Smooth muscle cell (in vitro differentiated cells): ENCODE measurements around the gene EXD3. TPM values are rescaled to one million over a fixed set of nuclear protein-coding genes. Genes with fewer than 3 reads are reported as not detected.

Experiments used
- DNase-seq: peaks from one replicate; lab custom pipeline; 2025; ENCODE audit not compliant: unreplicated experiment; lab: John Stamatoyannopoulos, UW
- H2AFZ ChIP-seq: fragments of 200-600 bp; sonication (generic); 2 replicates; pipeline ENCODE4 v1.6.0; 2016; ENCODE audit warnings: antibody characterized with exemption, low read depth, mild to moderate bottlenecking
- H3F3A ChIP-seq: fragments of 200-600 bp; sonication (generic); 2 replicates; pipeline ENCODE4 v1.6.0; 2017; ENCODE audit warnings: antibody characterized with exemption, low read depth
- H3K27ac ChIP-seq: fragments of 200-600 bp; sonication (generic); 2 replicates; pipeline ENCODE4 v1.5.1; 2016; ENCODE audit warnings: low read depth, mild to moderate bottlenecking
- H3K27me3 ChIP-seq: fragments of 200-600 bp; sonication (generic); 2 replicates; pipeline ENCODE4 v1.6.1; 2016; ENCODE audit warnings: low read depth, mild to moderate bottlenecking
- H3K36me3 ChIP-seq: fragments of 200-600 bp; sonication (generic); 2 replicates; pipeline ENCODE4 v1.5.1; 2016; ENCODE audit warnings: low read depth
- H3K4me1 ChIP-seq: fragments of 200-600 bp; sonication (generic); 2 replicates; pipeline ENCODE4 v1.5.1; 2016; ENCODE audit warnings: low read depth
- H3K4me2 ChIP-seq: fragments of 200-600 bp; sonication (generic); 2 replicates; pipeline ENCODE4 v1.6.0; 2016; ENCODE audit warnings: mild to moderate bottlenecking
- H3K4me3 ChIP-seq: fragments of 200-600 bp; sonication (generic); 2 replicates; pipeline ENCODE4 v1.5.1; 2016; ENCODE audit warnings: mild to moderate bottlenecking
- H3K79me2 ChIP-seq: fragments of 200-600 bp; sonication (generic); 2 replicates; pipeline ENCODE4 v1.6.0; 2016; ENCODE audit warnings: low read depth, mild to moderate bottlenecking
- H3K9ac ChIP-seq: fragments of 200-600 bp; sonication (generic); 2 replicates; pipeline ENCODE4 v1.6.0; 2016; ENCODE audit warnings: low read depth
- H3K9me3 ChIP-seq: fragments of 200-600 bp; sonication (generic); replicated peaks from 2 replicates; pipeline ENCODE4 v1.5.1; 2016; ENCODE audit warnings: low read depth
- H4K20me1 ChIP-seq: fragments of 200-600 bp; sonication (generic); 2 replicates; pipeline ENCODE4 v1.6.0; 2016; ENCODE audit warnings: low read depth
- WGBS: methylation state at CpG from one replicate; pipeline ENCODE4 v1.1.7; 2016; ENCODE audit warnings: low lambda C conversion rate; 5-methylcytosine and 5-hydroxymethylcytosine counted together
- polyA plus RNA-seq: library from polyadenylated mRNA; unstranded; fragments of >200 nt; fragmentation: Nextera tagmentation; extraction: Ambion mirVana; gene quantifications from 2 replicates; pipeline ENCODE4 v1.2.1, GENCODE V29; 2016
- total RNA-seq: library from RNA; depleted of rRNA; stranded (reverse); fragments of >200 nt; gene quantifications from 2 replicates; pipeline ENCODE4 v1.2.3, GENCODE V29; 2014
- TF ChIP-seq, protein P1 (sequence below): fragments of 200-600 bp; sonication (generic); IDR thresholded peaks from 2 replicates; pipeline ENCODE4 v1.5.1; 2017; ENCODE audit warnings: borderline replicate concordance, mild to moderate bottlenecking, antibody characterized with exemption; ENCODE audit not compliant: insufficient read depth, poor library complexity, severe bottlenecking

Gene EXD3
- total and polyA plus RNA-seq, 2 experiments from 2014 or later = 3.1 to 15.7 TPM

DNA sequence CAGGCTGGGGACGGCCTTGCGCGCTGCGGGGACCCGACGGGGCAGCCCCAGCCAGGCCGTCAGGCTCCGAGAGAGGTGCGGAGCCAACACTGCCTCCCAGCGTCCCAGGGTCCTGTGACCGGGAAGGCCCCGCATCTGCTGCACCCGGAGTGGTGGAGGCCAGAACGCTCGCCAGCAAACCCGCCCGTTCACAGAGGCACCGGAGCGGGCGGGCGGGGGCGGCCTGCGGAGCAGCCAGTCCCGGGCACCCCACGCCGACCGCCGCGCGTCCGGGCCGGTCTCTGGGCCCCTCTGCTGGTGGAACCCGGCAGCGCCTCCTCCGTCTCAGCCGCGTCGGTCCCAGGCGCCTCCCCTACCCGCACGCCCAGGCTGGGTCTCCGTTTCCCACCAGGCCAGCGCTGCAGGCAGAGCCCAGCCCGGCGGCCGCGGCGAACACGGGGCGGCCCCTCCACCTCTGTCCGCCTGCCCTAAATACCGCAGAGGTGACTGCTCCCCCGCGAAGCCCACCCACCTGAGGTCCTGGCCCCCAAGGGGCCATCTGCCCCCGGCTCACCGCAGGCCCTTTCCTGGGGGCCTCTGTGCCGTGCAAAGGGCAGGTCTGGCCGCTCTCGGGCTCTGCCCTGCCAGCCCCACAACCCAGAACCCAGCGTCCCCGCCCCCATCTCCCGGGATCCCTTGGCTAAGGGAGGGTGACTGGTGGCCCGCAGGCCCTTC, 15.9 kb downstream of the EXD3 start:
- H3K36me3 ChIP-seq = no peaks in the 10 kb centered on the region
- H3K4me3 ChIP-seq = peak overlapping the region; percentile 52
- no peak overlapping the region for H2AFZ ChIP-seq
- TF ChIP-seq, protein P1, sequence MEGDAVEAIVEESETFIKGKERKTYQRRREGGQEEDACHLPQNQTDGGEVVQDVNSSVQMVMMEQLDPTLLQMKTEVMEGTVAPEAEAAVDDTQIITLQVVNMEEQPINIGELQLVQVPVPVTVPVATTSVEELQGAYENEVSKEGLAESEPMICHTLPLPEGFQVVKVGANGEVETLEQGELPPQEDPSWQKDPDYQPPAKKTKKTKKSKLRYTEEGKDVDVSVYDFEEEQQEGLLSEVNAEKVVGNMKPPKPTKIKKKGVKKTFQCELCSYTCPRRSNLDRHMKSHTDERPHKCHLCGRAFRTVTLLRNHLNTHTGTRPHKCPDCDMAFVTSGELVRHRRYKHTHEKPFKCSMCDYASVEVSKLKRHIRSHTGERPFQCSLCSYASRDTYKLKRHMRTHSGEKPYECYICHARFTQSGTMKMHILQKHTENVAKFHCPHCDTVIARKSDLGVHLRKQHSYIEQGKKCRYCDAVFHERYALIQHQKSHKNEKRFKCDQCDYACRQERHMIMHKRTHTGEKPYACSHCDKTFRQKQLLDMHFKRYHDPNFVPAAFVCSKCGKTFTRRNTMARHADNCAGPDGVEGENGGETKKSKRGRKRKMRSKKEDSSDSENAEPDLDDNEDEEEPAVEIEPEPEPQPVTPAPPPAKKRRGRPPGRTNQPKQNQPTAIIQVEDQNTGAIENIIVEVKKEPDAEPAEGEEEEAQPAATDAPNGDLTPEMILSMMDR = peak; percentile 63
- no peaks in the 10 kb centered on the region for H3K4me1 ChIP-seq
- H4K20me1 ChIP-seq = peaks cover 72% of the 10 kb centered on the region
- H3K9me3 ChIP-seq = no peaks in the 10 kb centered on the region
- no peak overlapping the region for H3K9ac ChIP-seq
- 7% methylated on average over 45 of the region's 63 CpGs for WGBS
- peak; percentile 16 for DNase-seq
- H3K79me2 ChIP-seq = no peaks in the 10 kb centered on the region
- H3F3A ChIP-seq = no peaks in the 10 kb centered on the region
- peak overlapping the region; percentile 93 for H3K4me2 ChIP-seq
- no peaks in the 10 kb centered on the region for H3K27me3 ChIP-seq
- H3K27ac ChIP-seq = no peak overlapping the region

DNA sequence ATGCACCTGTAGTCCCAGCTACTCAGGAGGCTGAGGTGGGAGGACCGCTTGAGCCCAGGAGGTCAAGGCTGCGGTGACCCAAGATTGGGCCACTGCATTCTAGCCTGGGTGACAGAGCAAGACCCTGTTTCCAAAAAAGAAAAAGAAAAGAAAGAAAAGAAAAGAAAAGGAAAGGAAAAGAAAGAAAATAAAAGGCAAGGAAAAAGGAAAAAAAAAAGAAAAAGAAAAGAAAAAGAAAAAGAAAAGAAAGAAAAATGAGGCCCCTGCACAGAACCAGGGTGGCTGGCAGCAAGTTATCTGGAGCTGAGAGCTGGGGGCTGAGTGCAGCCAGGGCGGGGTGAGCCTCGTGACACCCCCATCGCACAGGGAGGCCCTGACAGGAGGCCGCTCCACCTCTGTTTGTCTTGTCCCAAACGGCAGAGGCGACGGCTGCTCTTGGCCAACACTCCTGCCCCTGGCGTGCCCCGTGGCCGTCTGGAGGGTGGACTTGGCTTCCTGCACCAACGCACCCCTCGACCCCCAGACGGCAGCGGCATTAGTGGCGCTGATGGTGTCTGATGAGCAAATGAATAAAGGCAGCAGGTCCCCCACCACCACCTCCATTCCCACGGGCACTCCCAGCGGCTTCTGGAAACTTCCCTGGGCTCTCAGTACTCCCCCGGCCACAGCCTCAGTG, 16.7 kb downstream of the EXD3 start:
- no peaks in the 10 kb centered on the region for H3F3A ChIP-seq
- no peaks in the 10 kb centered on the region for H3K79me2 ChIP-seq
- TF ChIP-seq, protein P1 = no peak
- H3K4me2 ChIP-seq = peak overlapping the region; percentile 93
- no peaks in the 10 kb centered on the region for H3K36me3 ChIP-seq
- no peaks in the 10 kb centered on the region for H3K4me1 ChIP-seq
- H3K27ac ChIP-seq = no peak overlapping the region
- no peak for DNase-seq
- H4K20me1 ChIP-seq = peaks cover 66% of the 10 kb centered on the region
- peak overlapping the region; percentile 52 for H3K4me3 ChIP-seq
- H3K9ac ChIP-seq = no peak overlapping the region
- no peaks in the 10 kb centered on the region for H3K27me3 ChIP-seq
- 82% methylated on average over 20 of the region's 20 CpGs for WGBS
- no peak overlapping the region for H2AFZ ChIP-seq
- H3K9me3 ChIP-seq = no peaks in the 10 kb centered on the region

DNA sequence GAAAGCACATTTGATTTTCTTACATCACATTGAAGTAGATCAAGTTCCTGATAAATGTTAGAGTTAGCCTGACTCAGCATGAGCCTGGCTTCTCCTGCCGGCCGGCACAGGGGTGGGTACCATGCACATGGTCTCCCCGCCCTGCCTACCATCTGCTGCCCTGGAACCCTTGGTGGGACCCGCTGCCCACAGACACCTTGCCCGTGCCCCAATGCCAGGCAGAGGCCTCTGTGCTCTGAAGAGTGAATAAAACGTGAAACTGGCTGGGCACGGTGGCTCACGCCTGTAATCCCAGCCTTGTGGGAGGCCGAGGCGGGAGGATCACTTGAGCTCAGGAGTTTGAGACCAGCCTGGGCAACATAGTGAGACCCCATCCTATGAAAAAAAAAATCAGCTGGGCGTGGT, 17.3 kb downstream of the EXD3 start:
- no peak for DNase-seq
- TF ChIP-seq, protein P1 = no peak
- Histone ChIP-seq H4K20me1 (peaks cover 61% of the 10 kb centered on the region), H3K9me3 (no peaks in the 10 kb centered on the region), H2AFZ (no peak overlapping the region), H3K27me3 (no peaks in the 10 kb centered on the region), H3K9ac (no peak overlapping the region), H3F3A (no peaks in the 10 kb centered on the region), H3K27ac (no peak overlapping the region), H3K4me3 (no peak overlapping the region), H3K4me1 (no peaks in the 10 kb centered on the region), H3K4me2 (no peak overlapping the region), H3K36me3 (no peaks in the 10 kb centered on the region), H3K79me2 (no peaks in the 10 kb centered on the region)
- 94% methylated on average over 11 of the region's 11 CpGs for WGBS
